Liver (tissue), 3 donors: ENCODE data around the gene STRA6.

Experiments
- CTCF ChIP-seq: fragments of 150-350 bp; IDR thresholded peaks from 2 replicates; pipeline ENCODE4 v1.5.1; 2017; ENCODE audit warnings: improper control_type of control experiment, low read depth, low read length; ENCODE audit not compliant: missing input control
- EGR1 ChIP-seq, 2 donors: IDR thresholded peaks; 2 replicates each; pipeline ENCODE4 v1.6.1; 2016 to 2018; ENCODE audit warnings: antibody characterized with exemption in 2 of 2, low read depth in 2 of 2
- GABPA ChIP-seq, 2 donors: IDR thresholded peaks in 1 of 2; conservative IDR thresholded peaks in 1 of 2; 2 replicates each; pipeline ENCODE4 v1.6.1; 2016; ENCODE audit warnings: antibody characterized with exemption in 2 of 2, mild to moderate bottlenecking in 1 of 2, moderate library complexity in 1 of 2
- HNF4A ChIP-seq, 2 donors: conservative IDR thresholded peaks; 2 replicates each; pipeline ENCODE4 v1.6.1; 2016; ENCODE audit warnings: antibody characterized with exemption in 2 of 2, mild to moderate bottlenecking in 2 of 2
- JUND ChIP-seq, 2 donors: IDR thresholded peaks; 2 replicates each; pipeline ENCODE4 v1.6.1; 2016; ENCODE audit warnings: antibody characterized with exemption in 2 of 2
- NR2F2 ChIP-seq: IDR thresholded peaks from 2 replicates; pipeline ENCODE4 v1.6.1; 2016; ENCODE audit warnings: antibody characterized with exemption
- RAD21 ChIP-seq, 2 donors: IDR thresholded peaks; 2 replicates each; pipeline ENCODE4 v1.6.1; 2016; ENCODE audit warnings: antibody characterized with exemption in 2 of 2, mild to moderate bottlenecking in 2 of 2
- REST ChIP-seq: IDR thresholded peaks from 2 replicates; pipeline ENCODE4 v1.6.1; 2016; ENCODE audit warnings: antibody characterized with exemption, mild to moderate bottlenecking
- RXRA ChIP-seq, 2 donors: IDR thresholded peaks; 2 replicates each; pipeline ENCODE4 v1.6.1; 2017 to 2018; ENCODE audit warnings: antibody characterized with exemption in 2 of 2, mild to moderate bottlenecking in 1 of 2
- TAF1 ChIP-seq: conservative IDR thresholded peaks from 2 replicates; pipeline ENCODE4 v1.6.1; 2016; ENCODE audit warnings: antibody characterized with exemption, mild to moderate bottlenecking
- YY1 ChIP-seq: IDR thresholded peaks from 2 replicates; pipeline ENCODE4 v1.6.1; 2016; ENCODE audit warnings: antibody characterized with exemption, mild to moderate bottlenecking
- ZBTB33 ChIP-seq: IDR thresholded peaks from 2 replicates; pipeline ENCODE4 v1.6.1; 2016; ENCODE audit warnings: antibody characterized with exemption
- TF ChIP-seq, protein P1 (sequence below): IDR thresholded peaks from 2 replicates; pipeline ENCODE4 v1.6.1; 2016; ENCODE audit warnings: antibody characterized with exemption
- donor health status: healthy.
- donor health status: healthy.

GRCh38 chr15:74194572-74195559 is 7.7 kb downstream of the STRA6 start:
- TF ChIP-seq CTCF (no peak), GABPA (IDR thresholded peaks at IDR 0.05 in 1 of 2, conservative IDR thresholded peaks at IDR 0.05 in 1 of 2) (no peak), RXRA (IDR thresholded peaks at IDR 0.05) (no peak), RAD21 (IDR thresholded peaks at IDR 0.05) (no peak), NR2F2 (no peak), REST (no peak), ZBTB33 (no peak), HNF4A (conservative IDR thresholded peaks at IDR 0.05) (no peak), JUND (IDR thresholded peaks at IDR 0.05) (no peak), EGR1 (IDR thresholded peaks at IDR 0.05; ENCODE audit: low read depth in 2 of 2) (no peak), TAF1 (no peak), YY1 (no peak)
- TF ChIP-seq, protein P1, sequence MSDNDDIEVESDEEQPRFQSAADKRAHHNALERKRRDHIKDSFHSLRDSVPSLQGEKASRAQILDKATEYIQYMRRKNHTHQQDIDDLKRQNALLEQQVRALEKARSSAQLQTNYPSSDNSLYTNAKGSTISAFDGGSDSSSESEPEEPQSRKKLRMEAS, result no peak
